Uterus (tissue), 4 donors: ENCODE results near the gene PWWP2B. TPM values are rescaled to one million over a fixed set of nuclear protein-coding genes. Genes with fewer than 3 reads are reported as not detected.

ENCODE experiments used
- DNase-seq, 2 donors: peaks; one replicate each; pipeline ENCODE4 v3.0.0-alpha.2; 2019 to 2020
- H3K27ac ChIP-seq, 2 donors: fragments of 200-600 bp; sonication (generic); 1 replicate in 1 of 2; 2 replicates in 1 of 2; pipeline ENCODE4 v1.5.1; 2016 to 2018
- H3K27me3 ChIP-seq, 2 donors: fragments of 200-600 bp; sonication (generic); one replicate each; pipeline ENCODE4 v1.5.1; 2018 to 2019; ENCODE audit warnings: control low read depth in 1 of 2
- H3K36me3 ChIP-seq, 2 donors: fragments of 200-600 bp; sonication (generic); one replicate each; pipeline ENCODE4 v1.5.1; 2019; ENCODE audit warnings: control low read depth in 1 of 2
- H3K4me1 ChIP-seq, 2 donors: fragments of 200-600 bp; sonication (generic); one replicate each; pipeline ENCODE4 v1.5.1; 2018 to 2019; ENCODE audit warnings: control low read depth in 1 of 2
- H3K4me3 ChIP-seq, 2 donors: fragments of 200-600 bp; sonication (generic); 1 replicate in 1 of 2; 2 replicates in 1 of 2; pipeline ENCODE4 v1.5.1; 2018 to 2019; ENCODE audit warnings: mild to moderate bottlenecking in 1 of 2
- H3K9me3 ChIP-seq, 2 donors: fragments of 200-600 bp; sonication (generic); one replicate each; pipeline ENCODE4 v1.5.1; 2019; ENCODE audit warnings: control low read depth in 1 of 2
- POLR2A ChIP-seq, 2 donors: fragments of 450-650 bp; IDR thresholded peaks; one replicate each; pipeline ENCODE4 v1.6.1; 2016; ENCODE audit warnings: antibody characterized with exemption in 2 of 2, mild to moderate bottlenecking in 1 of 2, moderate library complexity in 1 of 2
- intact Hi-C: fragments of 100-400 bp; cut with DNase I; formaldehyde crosslinking; loops from one replicate; pipeline ENCODE4 v1.15.1; 2023; ENCODE audit warnings: low total_unique reads
- total RNA-seq, 4 donors: library from RNA; depleted of rRNA in 3 of 4; stranded (reverse); fragments of >200 nt in 3 of 4; gene quantifications; one replicate each; pipeline versions ENCODE4 v1.1.0 to v1.2.4, GENCODE V29; 2014 to 2023
- TF ChIP-seq, protein P1 (sequence below), 4 experiments: fragments of 200-600 bp in 2 of 4; fragments of 450-650 bp in 2 of 4; sonication (generic) in 2 of 4; IDR thresholded peaks; one replicate each; pipeline ENCODE4 v1.5.1; 2016 to 2019; ENCODE audit warnings: antibody characterized with exemption in 4 of 4, mild to moderate bottlenecking in 2 of 4, moderate library complexity in 1 of 4
- donor health status: DM: yes; HTN: yes; CAD: no.

Gene PWWP2B
- total RNA-seq, 4 donors from 2014 or later: 0.29 to 27.6 (median 8.3) TPM

GRCh38 chr10:132465193-132465888, 68.3 kb downstream of the PWWP2B start:
- H3K4me3 ChIP-seq: no peak overlapping the region
- H3K4me1 ChIP-seq: peaks cover 0 to 51% of the 10 kb centered on the region in 2 donors
- no peaks in the 10 kb centered on the region for H3K27me3 ChIP-seq
- H3K9me3 ChIP-seq: no peaks in the 10 kb centered on the region
- DNase-seq: no peak
- H3K36me3 ChIP-seq: no peaks in the 10 kb centered on the region
- intact Hi-C loops: no loop called here
- H3K27ac ChIP-seq: peak overlapping the region; percentile 92 to 93
- no peak for TF ChIP-seq POLR2A (IDR thresholded peaks at IDR 0.05)
- TF ChIP-seq, protein P1, sequence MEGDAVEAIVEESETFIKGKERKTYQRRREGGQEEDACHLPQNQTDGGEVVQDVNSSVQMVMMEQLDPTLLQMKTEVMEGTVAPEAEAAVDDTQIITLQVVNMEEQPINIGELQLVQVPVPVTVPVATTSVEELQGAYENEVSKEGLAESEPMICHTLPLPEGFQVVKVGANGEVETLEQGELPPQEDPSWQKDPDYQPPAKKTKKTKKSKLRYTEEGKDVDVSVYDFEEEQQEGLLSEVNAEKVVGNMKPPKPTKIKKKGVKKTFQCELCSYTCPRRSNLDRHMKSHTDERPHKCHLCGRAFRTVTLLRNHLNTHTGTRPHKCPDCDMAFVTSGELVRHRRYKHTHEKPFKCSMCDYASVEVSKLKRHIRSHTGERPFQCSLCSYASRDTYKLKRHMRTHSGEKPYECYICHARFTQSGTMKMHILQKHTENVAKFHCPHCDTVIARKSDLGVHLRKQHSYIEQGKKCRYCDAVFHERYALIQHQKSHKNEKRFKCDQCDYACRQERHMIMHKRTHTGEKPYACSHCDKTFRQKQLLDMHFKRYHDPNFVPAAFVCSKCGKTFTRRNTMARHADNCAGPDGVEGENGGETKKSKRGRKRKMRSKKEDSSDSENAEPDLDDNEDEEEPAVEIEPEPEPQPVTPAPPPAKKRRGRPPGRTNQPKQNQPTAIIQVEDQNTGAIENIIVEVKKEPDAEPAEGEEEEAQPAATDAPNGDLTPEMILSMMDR (IDR thresholded peaks at IDR 0.05): no peak

DNA sequence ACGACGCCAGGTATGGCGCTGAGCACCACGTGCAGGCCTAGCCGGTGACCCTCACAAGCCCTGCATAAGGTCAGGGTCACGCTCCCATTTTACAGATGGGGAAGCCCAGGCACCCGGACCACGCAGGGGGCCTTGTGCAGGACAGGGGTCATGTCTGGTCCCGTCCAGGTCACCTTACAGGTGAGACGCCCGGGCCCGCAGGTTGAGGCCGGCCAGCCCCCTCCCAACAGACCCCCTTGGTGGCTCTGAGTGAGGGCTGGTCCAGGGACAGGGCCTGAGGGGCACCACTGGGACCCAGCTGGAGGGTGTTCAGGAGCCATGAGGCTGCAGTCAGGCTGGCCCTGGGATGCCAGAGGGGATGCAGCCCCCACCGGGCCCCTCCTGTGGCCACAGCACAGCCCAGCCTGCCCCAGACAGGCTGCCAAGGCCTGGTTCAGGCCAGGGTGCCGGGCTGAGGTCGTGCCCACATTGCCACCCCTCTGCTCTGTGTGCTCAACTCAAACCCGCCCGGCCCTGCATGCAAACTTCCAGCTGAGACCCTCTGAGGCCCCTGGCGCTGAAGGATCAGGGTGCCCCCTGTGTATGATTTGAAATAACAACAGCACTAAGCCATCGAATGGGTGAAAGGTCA, 69.0 kb downstream of the PWWP2B start:
- Histone ChIP-seq H3K4me1 (peaks cover 0 to 54% of the 10 kb centered on the region in 2 donors), H3K4me3 (no peak overlapping the region), H3K36me3 (no peaks in the 10 kb centered on the region), H3K27ac (peak overlapping the region; percentile 92 to 93), H3K27me3 (no peaks in the 10 kb centered on the region), H3K9me3 (no peaks in the 10 kb centered on the region)
- no peak for TF ChIP-seq POLR2A (IDR thresholded peaks at IDR 0.05)
- TF ChIP-seq, protein P1 (IDR thresholded peaks at IDR 0.05): no peak
- intact Hi-C loops: no loop called here
- no peak for DNase-seq

GRCh38 chr10:132466520-132467463, 69.8 kb downstream of the PWWP2B start:
- Histone ChIP-seq H3K27me3 (no peaks in the 10 kb centered on the region), H3K4me1 (peaks cover 0 to 54% of the 10 kb centered on the region in 2 donors), H3K9me3 (no peaks in the 10 kb centered on the region), H3K4me3 (no peak overlapping the region), H3K27ac (peak overlapping the region; percentile 92 to 93), H3K36me3 (no peaks in the 10 kb centered on the region)
- intact Hi-C loops: no loop called here
- DNase-seq: no peak
- TF ChIP-seq, protein P1 (IDR thresholded peaks at IDR 0.05): no peak
- no peak for TF ChIP-seq POLR2A (IDR thresholded peaks at IDR 0.05)

Other genes with a start within 250 kb of the PWWP2B start
- gene DPYSL4, start 210.3 kb upstream of the PWWP2B start, total RNA-seq: 1 to 10 TPM in 2 of 4 donors, not detected in 2; 1.5 to 5.0 TPM
- gene STK32C, start 89.2 kb upstream of the PWWP2B start, total RNA-seq: 10 to 100 TPM in 1 of 4 donors, 1 to 10 TPM in 2, under 1 TPM in 1; 0.51 to 17.2 (median 3.2) TPM
- gene LRRC27, start 65.0 kb upstream of the PWWP2B start, total RNA-seq: 10 to 100 TPM in 3 of 4 donors, under 1 TPM in 1; 0.59 to 32.6 (median 15.3) TPM
- 100 to 1,000 TPM in 1 of 4 donors, 10 to 100 TPM in 3; 22.5 to 160 (median 93.2) TPM for gene INPP5A, start 140.6 kb downstream of the PWWP2B start, total RNA-seq